Measurements from ENCODE around the gene CMSS1.

Gene CMSS1

GRCh38 chr3:99895703-99896441 lies 78.2 kb downstream of the CMSS1 start:
- H3K4me3 ChIP-seq (ENCODE audit: low read depth, low read length): no peak overlapping the region

GRCh38 chr3:99896482-99896881 lies 78.8 kb downstream of the CMSS1 start:
- no peak overlapping the region for H3K4me3 ChIP-seq (ENCODE audit: low read depth, low read length)
- no peak for TF ChIP-seq CTCF (IDR thresholded peaks at IDR 0.05; ENCODE audit: borderline replicate concordance, insufficient read depth, low read depth, low read length)

More at GRCh38 chr3:99895703-99896441, 78.2 kb downstream of the CMSS1 start:
- TF ChIP-seq CTCF (IDR thresholded peaks at IDR 0.05; ENCODE audit: borderline replicate concordance, insufficient read depth, low read depth, low read length): no peak

- no peak overlapping the region for H3K4me3 ChIP-seq (ENCODE audit: low read depth, low read length)
- TF ChIP-seq CTCF (IDR thresholded peaks at IDR 0.05; ENCODE audit: borderline replicate concordance, insufficient read depth, low read depth, low read length): no peak
Measured at GRCh38 chr3:99899603-99900002, 81.9 kb downstream of the CMSS1 start.

- TF ChIP-seq CTCF (IDR thresholded peaks at IDR 0.05; ENCODE audit: borderline replicate concordance, insufficient read depth, low read depth, low read length): no peak
Measured at GRCh38 chr3:99900248-99900647, 82.6 kb downstream of the CMSS1 start.

GRCh38 chr3:99901200-99901926 lies 83.7 kb downstream of the CMSS1 start:
- TF ChIP-seq CTCF (IDR thresholded peaks at IDR 0.05; ENCODE audit: borderline replicate concordance, insufficient read depth, low read depth, low read length): no peak
- no peak overlapping the region for H3K4me3 ChIP-seq (ENCODE audit: low read depth, low read length)

More at GRCh38 chr3:99900248-99900647, 82.6 kb downstream of the CMSS1 start:
- H3K4me3 ChIP-seq (ENCODE audit: low read depth, low read length): no peak overlapping the region

- H3K4me3 ChIP-seq (ENCODE audit: low read depth, low read length): no peak overlapping the region
- TF ChIP-seq CTCF (IDR thresholded peaks at IDR 0.05; ENCODE audit: borderline replicate concordance, insufficient read depth, low read depth, low read length): no peak
Measured at GRCh38 chr3:99902091-99902490, 84.4 kb downstream of the CMSS1 start.

- no peak for TF ChIP-seq CTCF (IDR thresholded peaks at IDR 0.05; ENCODE audit: borderline replicate concordance, insufficient read depth, low read depth, low read length)
- H3K4me3 ChIP-seq (ENCODE audit: low read depth, low read length): no peak overlapping the region
Measured at GRCh38 chr3:99903869-99904268, 86.2 kb downstream of the CMSS1 start.
